CD4-positive, alpha-beta T cell (primary cell): Measurements from ENCODE around the gene LNPEP. TPM values are rescaled to one million over a fixed set of nuclear protein-coding genes. Genes with fewer than 3 reads are reported as not detected.

ENCODE experiments used
- ATAC-seq: fragments of 200-7000 bp; cut with Tn5 transposase; one replicate; pipeline ENCODE4 v1.10.0; 2022; ENCODE audit warnings: mild to moderate bottlenecking; ENCODE audit not compliant: poor library complexity
- CTCF ChIA-PET: fragments of 350-600 bp; sonication (Branson Sonifier 250); formaldehyde crosslinking; loops from one replicate; lab custom pipeline; 2021; ENCODE audit warnings: antibody characterized with exemption, inconsistent platforms; lab: Charles Lee
- POLR2A ChIA-PET: fragments of 350-600 bp; sonication (Branson Sonifier 250); formaldehyde crosslinking; loops from one replicate; lab custom pipeline; 2021; ENCODE audit warnings: antibody characterized with exemption, inconsistent platforms; lab: Charles Lee
- DNase-seq, 14 experiments: peaks; one replicate each; pipeline ENCODE4 v3.0.0-alpha.2; 2013 to 2020; ENCODE audit warnings: mixed read lengths in 2 of 14
- H3K27ac ChIP-seq, 2 donors: one replicate each; pipeline versions ENCODE4 v1.5.1 to v1.7.0; 2013; ENCODE audit warnings: low read length in 2 of 2, low read depth in 1 of 2, mild to moderate bottlenecking in 1 of 2
- H3K27me3 ChIP-seq, 2 experiments: 1 replicate in 1 of 2; 2 replicates in 1 of 2; pipeline versions ENCODE4 v1.6.1 to v1.7.0; 2013; ENCODE audit warnings: low read length in 2 of 2, control low read depth in 1 of 2, mild to moderate bottlenecking in 1 of 2, moderate library complexity in 1 of 2; ENCODE audit not compliant: insufficient read depth in 2 of 2, control insufficient read depth in 1 of 2
- H3K36me3 ChIP-seq: one replicate; pipeline ENCODE4 v1.6.1; 2013; ENCODE audit warnings: low read length, control low read depth; ENCODE audit not compliant: insufficient read depth
- H3K4me1 ChIP-seq: one replicate; pipeline ENCODE4 v1.6.1; 2013; ENCODE audit warnings: low read length, control low read depth; ENCODE audit not compliant: insufficient read depth
- H3K4me3 ChIP-seq: one replicate; pipeline ENCODE4 v1.5.1; 2013; ENCODE audit warnings: mild to moderate bottlenecking, low read length, moderate library complexity
- H3K9me3 ChIP-seq, 2 experiments: 1 replicate in 1 of 2; 2 replicates in 1 of 2; pipeline versions ENCODE4 v1.6.1 to v1.7.0; 2013; ENCODE audit warnings: low read length in 2 of 2, mild to moderate bottlenecking in 2 of 2, control low read depth in 1 of 2, moderate library complexity in 1 of 2; ENCODE audit not compliant: control insufficient read depth in 1 of 2, insufficient read depth in 1 of 2
- H3K27ac Mint-ChIP-seq: one replicate; pipeline ENCODE4 v1.8.0; 2020; ENCODE audit warnings: mixed read lengths
- H3K27me3 Mint-ChIP-seq: one replicate; pipeline ENCODE4 v1.8.0; 2021; ENCODE audit warnings: mixed read lengths
- H3K36me3 Mint-ChIP-seq: one replicate; pipeline ENCODE4 v1.8.0; 2021; ENCODE audit warnings: low read depth, mixed read lengths
- H3K4me1 Mint-ChIP-seq: one replicate; pipeline ENCODE4 v1.8.0; 2021; ENCODE audit warnings: low read depth, mixed read lengths
- H3K4me3 Mint-ChIP-seq: one replicate; pipeline ENCODE4 v1.8.0; 2020; ENCODE audit warnings: mild to moderate bottlenecking, mixed read lengths
- H3K9me3 Mint-ChIP-seq: one replicate; pipeline ENCODE4 v1.8.0; 2020; ENCODE audit warnings: mixed read lengths
- intact Hi-C, 2 experiments: fragments of 100-400 bp; cut with DNase I in 1 of 2; cut with micrococcal nuclease in 1 of 2; formaldehyde crosslinking; loops; one replicate each; pipeline versions ENCODE4 v1.15.1 to v1.9.0; 2023 to 2025; cut with DNase I, micrococcal nuclease
- total RNA-seq, 174 experiments: library from RNA in 2 of 174; stranded (reverse) in 2 of 174; gene quantifications; one replicate each; pipeline ENCODE4 v1.2.3 and lab custom pipeline; 2021 to 2026
- TF ChIP-seq, protein P1 (sequence below): fragments of 200-600 bp; IDR thresholded peaks from one replicate; pipeline ENCODE4 v1.8.0; 2022; ENCODE audit warnings: antibody characterized with exemption, mild to moderate bottlenecking

The LNPEP gene
- total RNA-seq, 2 experiments from 2014 or later: 52.0 to 52.7 TPM

- ChIA-PET POLR2A (interaction anchor here (1.0 kb wide), 1 partner anchor 18 kb away, joined by 3 read pairs; no protein-coding TSS in a partner anchor), CTCF (no interaction called here)
- no peak for DNase-seq
- H3K9me3 Mint-ChIP-seq: no peaks in the 10 kb centered on the region
- H3K4me1 Mint-ChIP-seq: peaks cover 23% of the 10 kb centered on the region
- Histone ChIP-seq H3K36me3 (peaks cover 80% of the 10 kb centered on the region), H3K9me3 (no peaks in the 10 kb centered on the region), H3K4me3 (no peak overlapping the region), H3K4me1 (peaks cover 4% of the 10 kb centered on the region), H3K27ac (no peak overlapping the region), H3K27me3 (no peaks in the 10 kb centered on the region)
- intact Hi-C loops: loop anchor here in 1 of 2 experiments (10.0 kb wide), 1 partner anchor 258 kb away; no protein-coding TSS in a partner anchor
- no peak for ATAC-seq
- H3K4me3 Mint-ChIP-seq: no peak overlapping the region
- H3K27me3 Mint-ChIP-seq: no peaks in the 10 kb centered on the region
- no peak overlapping the region for H3K27ac Mint-ChIP-seq
- TF ChIP-seq, protein P1, sequence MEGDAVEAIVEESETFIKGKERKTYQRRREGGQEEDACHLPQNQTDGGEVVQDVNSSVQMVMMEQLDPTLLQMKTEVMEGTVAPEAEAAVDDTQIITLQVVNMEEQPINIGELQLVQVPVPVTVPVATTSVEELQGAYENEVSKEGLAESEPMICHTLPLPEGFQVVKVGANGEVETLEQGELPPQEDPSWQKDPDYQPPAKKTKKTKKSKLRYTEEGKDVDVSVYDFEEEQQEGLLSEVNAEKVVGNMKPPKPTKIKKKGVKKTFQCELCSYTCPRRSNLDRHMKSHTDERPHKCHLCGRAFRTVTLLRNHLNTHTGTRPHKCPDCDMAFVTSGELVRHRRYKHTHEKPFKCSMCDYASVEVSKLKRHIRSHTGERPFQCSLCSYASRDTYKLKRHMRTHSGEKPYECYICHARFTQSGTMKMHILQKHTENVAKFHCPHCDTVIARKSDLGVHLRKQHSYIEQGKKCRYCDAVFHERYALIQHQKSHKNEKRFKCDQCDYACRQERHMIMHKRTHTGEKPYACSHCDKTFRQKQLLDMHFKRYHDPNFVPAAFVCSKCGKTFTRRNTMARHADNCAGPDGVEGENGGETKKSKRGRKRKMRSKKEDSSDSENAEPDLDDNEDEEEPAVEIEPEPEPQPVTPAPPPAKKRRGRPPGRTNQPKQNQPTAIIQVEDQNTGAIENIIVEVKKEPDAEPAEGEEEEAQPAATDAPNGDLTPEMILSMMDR: no peak
- H3K36me3 Mint-ChIP-seq: peaks cover 97% of the 10 kb centered on the region
Measured at GRCh38 chr5:97022898-97023297, 87.0 kb downstream of the LNPEP start.

DNA sequence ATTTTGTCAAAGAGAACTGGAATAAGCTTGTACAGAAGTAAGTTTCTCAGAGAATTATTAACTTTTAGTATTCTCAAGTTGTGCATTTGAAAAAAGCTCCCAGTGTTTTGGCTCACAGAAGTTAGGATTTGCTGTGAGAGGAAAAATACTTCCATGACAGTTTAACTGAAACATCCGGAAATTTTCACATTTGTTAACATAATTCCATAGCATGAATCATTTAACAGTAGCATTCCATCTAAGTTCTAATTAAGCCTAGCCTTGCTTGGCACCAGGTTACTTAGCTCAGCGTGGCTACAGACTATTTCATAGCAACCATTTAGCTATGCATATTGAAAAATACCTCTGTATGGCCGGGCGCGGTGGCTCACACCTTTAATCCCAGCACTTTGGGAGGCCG, 90.8 kb downstream of the LNPEP start:
- ChIA-PET POLR2A (interaction anchor here (1.2 kb wide), 1 partner anchor 91 kb away, joined by 3 read pairs; the partner anchor contains the start of gene LNPEP), CTCF (no interaction called here)
- intact Hi-C loops: loop anchor here in 1 of 2 experiments (10.0 kb wide), 1 partner anchor 262 kb away; no protein-coding TSS in a partner anchor
- no peak for ATAC-seq
- Histone ChIP-seq H3K9me3 (no peaks in the 10 kb centered on the region), H3K27me3 (no peaks in the 10 kb centered on the region), H3K4me3 (no peak overlapping the region), H3K4me1 (peaks cover 4% of the 10 kb centered on the region), H3K27ac (no peak overlapping the region), H3K36me3 (peaks cover 90% of the 10 kb centered on the region)
- Mint-ChIP-seq H3K4me3 (no peak overlapping the region), H3K27ac (no peak overlapping the region), H3K9me3 (no peaks in the 10 kb centered on the region), H3K36me3 (peaks cover 99% of the 10 kb centered on the region), H3K4me1 (peaks cover 14% of the 10 kb centered on the region), H3K27me3 (no peaks in the 10 kb centered on the region)
- TF ChIP-seq, protein P1: no peak
- DNase-seq: no peak

DNA sequence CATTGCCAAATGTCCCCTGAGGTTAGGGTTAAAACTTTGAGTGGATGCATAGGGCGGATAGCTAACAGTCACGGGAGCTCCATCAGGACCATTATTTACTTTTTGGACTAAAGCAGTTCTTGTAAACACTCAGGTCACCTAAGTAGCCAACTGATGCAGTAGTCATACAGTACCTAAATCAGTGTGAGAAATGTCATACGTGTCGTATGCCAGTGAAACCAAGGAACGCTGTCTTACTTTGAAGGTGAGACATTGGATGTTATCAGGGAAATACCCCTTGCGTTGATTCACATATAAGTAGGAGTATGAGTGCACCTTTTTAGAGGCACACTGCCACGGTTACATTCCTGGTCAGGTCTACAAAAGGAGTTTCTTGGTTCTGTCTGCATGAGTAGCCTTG, 101.9 kb downstream of the LNPEP start:
- Histone ChIP-seq H3K9me3 (no peaks in the 10 kb centered on the region), H3K36me3 (peaks cover 23% of the 10 kb centered on the region), H3K27ac (no peak overlapping the region), H3K27me3 (no peaks in the 10 kb centered on the region), H3K4me1 (no peaks in the 10 kb centered on the region), H3K4me3 (no peak overlapping the region)
- H3K27me3 Mint-ChIP-seq: no peaks in the 10 kb centered on the region
- ChIA-PET CTCF (interaction anchor here (1.5 kb wide), 1 partner anchor 23 kb away, joined by 5 read pairs; no protein-coding TSS in a partner anchor), POLR2A (interaction anchor here (1.5 kb wide), 1 partner anchor 8 kb away, joined by 4 read pairs; no protein-coding TSS in a partner anchor)
- no peaks in the 10 kb centered on the region for H3K4me1 Mint-ChIP-seq
- TF ChIP-seq, protein P1: no peak
- intact Hi-C loops: no loop called here
- H3K27ac Mint-ChIP-seq: no peak overlapping the region
- no peaks in the 10 kb centered on the region for H3K9me3 Mint-ChIP-seq
- no peak overlapping the region for H3K4me3 Mint-ChIP-seq
- no peak for ATAC-seq
- peaks cover 43% of the 10 kb centered on the region for H3K36me3 Mint-ChIP-seq
- no peak for DNase-seq
